Fibroblast of upper back skin (primary cell): ENCODE measurements around the gene SF3A2.
"Not testable (repeated sequence)": the region's sequence is repeated elsewhere in the genome, so short reads cannot be mapped to it uniquely, and the experiment has no call there.

Experiments used
- DNase-seq: peaks from one replicate; pipeline ENCODE4 v3.0.0-alpha.2; 2013

The SF3A2 gene, protein sequence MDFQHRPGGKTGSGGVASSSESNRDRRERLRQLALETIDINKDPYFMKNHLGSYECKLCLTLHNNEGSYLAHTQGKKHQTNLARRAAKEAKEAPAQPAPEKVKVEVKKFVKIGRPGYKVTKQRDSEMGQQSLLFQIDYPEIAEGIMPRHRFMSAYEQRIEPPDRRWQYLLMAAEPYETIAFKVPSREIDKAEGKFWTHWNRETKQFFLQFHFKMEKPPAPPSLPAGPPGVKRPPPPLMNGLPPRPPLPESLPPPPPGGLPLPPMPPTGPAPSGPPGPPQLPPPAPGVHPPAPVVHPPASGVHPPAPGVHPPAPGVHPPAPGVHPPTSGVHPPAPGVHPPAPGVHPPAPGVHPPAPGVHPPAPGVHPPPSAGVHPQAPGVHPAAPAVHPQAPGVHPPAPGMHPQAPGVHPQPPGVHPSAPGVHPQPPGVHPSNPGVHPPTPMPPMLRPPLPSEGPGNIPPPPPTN

GRCh38 chr19:2236314-2237050, at the start of gene SF3A2, which contains the start of gene PLEKHJ1:
SF3A2 (plus strand) TSS chr19:2236824; CDS start chr19:2243419, 6,595 bp downstream.
PLEKHJ1 (minus strand) TSS chr19:2236329; CDS start chr19:2236248, 81 bp downstream.
- peak; percentile 97 for DNase-seq

DNA sequence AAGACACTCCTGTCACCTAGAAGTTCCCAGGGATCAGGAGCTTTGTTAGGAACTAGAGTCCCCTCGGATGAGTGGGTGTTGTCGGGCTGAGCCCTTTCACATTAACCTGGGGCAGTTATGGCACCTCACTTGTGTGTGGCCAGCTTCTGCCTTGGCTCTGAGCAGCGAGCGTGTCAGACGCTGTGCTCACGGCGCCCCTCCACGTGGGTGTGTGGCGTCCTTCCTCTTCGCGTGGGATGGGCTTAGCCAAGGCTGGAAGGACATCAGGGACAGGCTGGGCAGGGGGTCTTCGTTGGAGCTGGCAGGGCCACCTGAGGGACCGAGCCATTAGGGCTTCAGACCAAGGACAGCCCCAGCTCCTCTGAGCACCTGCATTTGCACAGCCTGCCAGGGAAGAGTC, 49.5 kb upstream of the SF3A2 start:
- no peak for DNase-seq

DNA sequence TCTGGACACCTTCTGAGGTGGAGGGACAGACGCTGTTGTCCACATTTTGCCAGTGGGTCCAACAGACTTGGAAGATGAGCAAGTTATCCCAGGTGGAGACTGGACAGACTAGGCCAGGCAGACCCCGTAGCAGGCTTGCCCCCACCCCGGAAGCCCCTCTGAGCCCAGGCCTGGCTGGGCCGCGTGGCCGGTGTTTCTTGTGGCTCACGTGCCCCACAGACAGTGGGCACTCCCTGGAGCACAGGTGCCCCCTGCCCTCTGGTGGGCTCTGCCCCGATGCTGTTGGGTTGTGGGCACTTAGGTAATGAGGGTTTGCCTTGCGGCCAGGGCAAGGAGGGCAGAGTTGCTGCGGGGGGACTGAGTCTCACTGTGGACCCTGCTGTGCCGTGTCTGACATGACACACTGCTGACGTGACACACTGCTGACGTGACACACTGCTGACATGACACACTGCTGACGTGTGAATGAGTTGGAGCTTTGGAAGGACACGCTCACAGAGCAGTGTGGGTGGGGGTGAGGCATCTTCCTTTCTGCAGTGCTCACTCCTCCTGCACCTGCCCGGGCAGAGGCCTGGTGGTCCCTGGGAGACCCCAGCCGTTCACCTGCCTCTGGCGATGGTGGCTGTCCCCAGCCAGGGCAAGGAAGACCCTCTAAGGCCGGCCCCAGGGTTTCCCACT, 47.8 kb upstream of the SF3A2 start:
- DNase-seq = no peak

DNA sequence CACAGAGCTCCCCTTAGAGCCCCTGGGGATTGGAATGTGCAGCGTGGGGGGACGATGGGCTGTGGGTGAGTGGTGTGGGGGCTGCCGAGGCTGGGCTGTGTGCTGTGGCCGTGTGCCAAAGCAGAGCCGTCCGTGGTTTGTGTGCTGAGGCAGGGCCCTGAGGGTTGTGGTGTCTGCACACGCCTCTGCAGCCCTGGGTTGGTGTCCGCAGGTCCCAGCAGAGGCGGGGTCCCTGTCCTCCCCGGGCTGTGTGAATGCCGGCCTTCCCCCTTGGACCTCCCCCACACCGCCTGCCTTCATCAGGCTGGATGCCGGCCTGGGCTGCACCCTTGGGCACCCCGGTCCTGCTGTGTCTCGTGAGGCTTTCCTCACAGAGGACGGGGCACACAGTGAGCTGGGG, 46.7 kb upstream of the SF3A2 start:
- no peak for DNase-seq

DNA sequence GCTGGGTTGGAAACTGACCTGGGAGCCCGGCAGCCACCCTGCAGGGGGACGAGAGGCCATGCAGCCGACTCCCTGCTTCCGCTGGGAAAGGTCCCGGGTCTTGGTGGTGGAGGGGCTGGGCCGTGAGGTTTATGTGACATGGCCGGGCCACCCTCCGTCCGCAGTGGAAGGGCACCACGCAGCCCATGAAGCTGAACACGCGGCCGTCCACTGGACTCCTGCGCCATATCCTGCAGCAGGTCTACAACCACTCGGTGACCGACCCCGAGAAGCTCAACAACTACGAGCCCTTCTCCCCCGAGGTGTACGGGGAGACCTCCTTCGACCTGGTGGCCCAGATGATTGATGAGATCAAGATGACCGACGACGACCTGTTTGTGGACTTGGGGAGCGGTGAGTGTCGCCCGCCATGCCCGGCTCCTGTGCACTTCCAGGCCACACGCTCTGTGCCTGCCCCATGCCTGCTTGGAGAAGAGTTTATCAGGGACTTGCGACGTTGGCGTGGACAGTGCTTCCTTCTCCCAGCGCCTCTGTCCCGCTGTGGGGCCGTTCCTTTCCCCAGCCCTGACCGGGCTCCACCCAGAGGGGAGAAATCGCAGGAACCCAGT, 45.7 kb upstream of the SF3A2 start:
- no peak for DNase-seq

- no peak for DNase-seq
Observed at GRCh38 chr19:2191456-2192310, 44.9 kb upstream of the SF3A2 start.

DNA sequence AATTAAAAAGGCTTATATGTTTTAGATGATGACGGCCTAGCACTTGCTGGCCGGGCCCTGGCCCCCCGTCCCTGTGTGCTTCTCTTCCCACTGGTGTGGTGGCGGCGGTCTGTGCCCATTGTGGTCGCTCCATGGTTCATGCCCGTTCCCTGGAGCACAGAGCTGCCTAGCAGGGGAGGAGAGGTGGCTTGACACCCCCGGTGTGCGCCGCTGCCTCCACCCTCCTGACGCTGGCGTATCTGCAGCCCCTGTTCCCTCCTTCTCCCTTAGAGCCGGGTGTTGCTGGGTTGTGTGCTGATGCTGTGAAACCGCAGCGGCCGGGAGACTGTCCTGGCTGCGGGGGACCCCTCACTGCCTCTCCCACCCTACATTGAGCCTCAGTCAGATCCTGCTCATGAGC, 43.8 kb upstream of the SF3A2 start:
- no peak for DNase-seq

DNA sequence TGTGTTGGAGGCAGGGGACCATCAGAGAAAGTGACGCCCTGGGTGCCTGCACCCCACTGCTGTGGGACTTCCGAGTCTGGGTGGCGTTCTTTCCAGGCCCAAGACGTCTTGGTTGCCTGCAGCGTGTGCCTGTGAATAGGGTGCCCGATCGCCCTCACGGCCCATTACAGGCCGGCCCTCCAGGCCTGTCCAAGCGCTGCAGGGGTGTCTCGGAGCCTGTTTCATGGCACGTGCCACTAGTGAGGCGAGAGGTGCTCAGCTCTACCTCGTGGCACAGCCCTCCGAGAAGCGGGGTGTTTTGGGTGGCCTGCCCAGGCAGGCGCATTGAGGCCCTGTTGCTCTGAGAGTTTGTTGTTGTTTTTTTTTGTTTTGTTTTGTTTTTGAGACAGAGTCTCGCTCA, 42.8 kb upstream of the SF3A2 start:
- DNase-seq = no peak

- no peak for DNase-seq
Observed at GRCh38 chr19:2194513-2195078, 42.0 kb upstream of the SF3A2 start.

GRCh38 chr19:2195361-2195760, 41.3 kb upstream of the SF3A2 start:
- no peak for DNase-seq

DNA sequence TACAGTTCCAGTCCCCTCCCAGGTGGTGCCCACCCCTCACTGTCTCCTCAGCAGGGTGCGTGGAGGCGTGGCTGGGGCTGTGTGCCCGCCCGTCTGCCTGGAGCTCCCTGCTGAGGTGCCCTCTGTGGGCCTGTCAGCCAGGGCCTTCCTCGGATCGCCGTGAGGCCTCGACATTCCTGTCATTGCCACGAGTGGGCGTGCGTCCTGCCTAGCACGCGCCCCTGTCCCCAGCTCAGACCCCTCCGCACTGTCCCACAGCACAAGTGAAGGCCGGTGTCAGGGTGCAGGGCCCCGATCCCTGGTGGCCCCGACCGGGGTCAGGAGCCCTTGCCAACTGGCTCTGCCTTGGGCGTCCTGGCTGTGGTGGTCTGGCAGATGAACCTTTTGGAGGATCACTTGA, 40.7 kb upstream of the SF3A2 start:
- DNase-seq = no peak

DNA sequence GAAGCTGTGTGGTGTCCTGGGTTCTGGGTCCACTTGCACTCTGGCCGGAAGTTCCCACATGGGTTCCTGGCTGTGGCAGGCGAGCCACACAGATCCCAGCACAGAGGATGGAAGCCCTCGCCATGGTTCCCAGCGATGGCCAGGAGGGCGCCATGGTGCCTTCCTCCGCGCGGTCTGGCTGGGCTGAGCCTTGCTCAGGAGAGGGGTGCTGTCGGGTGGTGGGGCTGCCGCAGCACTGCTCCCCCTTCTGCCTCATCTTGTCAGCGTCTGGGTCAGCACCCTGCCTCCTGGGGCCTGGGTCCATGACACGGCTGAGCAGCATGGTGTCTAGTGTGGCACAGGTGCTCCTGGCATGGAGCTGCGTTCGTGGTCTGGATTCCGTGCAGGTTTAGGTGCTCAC, 39.4 kb upstream of the SF3A2 start:
- no peak for DNase-seq

- DNase-seq = no peak
Observed at GRCh38 chr19:2198317-2198716, 38.3 kb upstream of the SF3A2 start.

DNA sequence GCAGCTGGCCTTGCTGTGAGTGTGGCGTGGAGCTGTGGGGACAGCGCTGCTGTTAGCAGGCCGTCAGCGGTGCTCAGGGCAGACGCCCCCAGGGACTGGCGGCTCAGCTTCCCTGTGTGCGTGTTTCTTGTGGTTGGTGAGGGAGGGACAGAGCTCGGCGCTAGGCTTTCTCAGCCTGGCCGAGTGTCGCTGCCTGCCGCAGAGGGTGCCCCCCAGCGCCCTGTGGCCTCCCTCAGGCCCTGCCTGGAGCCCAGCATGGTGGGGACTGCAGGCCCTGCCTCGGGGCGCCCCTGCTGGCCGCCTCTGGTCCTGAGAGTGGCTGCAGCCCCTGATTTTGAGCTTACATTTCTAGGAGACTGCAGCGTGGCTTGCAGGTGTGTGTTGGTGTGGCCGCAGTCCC, 37.4 kb upstream of the SF3A2 start:
- no peak for DNase-seq

DNA sequence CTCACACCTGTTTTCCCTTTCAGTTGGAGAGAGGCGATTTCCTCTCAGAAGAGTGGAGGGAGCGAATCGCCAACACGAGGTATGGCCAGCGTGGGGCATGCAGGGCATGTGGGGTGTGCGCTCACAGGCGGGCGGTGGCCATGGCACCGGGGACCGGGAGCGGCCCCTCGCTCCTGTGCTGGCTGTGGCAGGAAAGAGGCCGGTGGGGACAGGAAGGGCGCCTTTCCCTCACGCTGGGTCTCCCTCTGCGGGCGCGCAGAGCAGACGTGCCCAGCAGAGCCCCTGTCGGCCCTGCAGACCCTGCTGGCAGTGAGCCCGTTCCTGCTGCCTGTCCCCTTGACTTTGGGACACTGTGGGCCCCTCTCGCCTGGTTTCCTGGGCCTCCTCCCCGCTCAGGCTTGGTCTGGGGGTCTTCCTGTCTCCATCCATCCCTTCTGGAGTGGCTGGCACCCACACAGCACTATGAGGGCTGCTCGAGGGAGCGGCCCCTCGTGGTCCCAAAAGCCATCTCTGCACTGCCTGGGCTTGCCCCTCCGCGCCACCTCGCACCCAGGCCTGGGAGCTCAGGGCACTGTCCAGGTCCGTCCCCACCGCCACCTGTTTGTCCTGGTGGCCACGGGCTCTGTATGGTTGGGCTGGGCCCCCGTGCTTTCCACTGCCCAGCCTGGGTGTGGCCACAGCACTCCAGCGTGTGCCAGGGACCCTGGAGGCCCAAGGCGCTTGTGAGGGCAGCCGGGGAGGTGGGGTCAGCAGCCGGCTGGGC, 36.6 kb upstream of the SF3A2 start:
- no peak for DNase-seq

- not testable (repeated sequence) for DNase-seq
Observed at GRCh38 chr19:2200624-2201294, 35.9 kb upstream of the SF3A2 start.

DNA sequence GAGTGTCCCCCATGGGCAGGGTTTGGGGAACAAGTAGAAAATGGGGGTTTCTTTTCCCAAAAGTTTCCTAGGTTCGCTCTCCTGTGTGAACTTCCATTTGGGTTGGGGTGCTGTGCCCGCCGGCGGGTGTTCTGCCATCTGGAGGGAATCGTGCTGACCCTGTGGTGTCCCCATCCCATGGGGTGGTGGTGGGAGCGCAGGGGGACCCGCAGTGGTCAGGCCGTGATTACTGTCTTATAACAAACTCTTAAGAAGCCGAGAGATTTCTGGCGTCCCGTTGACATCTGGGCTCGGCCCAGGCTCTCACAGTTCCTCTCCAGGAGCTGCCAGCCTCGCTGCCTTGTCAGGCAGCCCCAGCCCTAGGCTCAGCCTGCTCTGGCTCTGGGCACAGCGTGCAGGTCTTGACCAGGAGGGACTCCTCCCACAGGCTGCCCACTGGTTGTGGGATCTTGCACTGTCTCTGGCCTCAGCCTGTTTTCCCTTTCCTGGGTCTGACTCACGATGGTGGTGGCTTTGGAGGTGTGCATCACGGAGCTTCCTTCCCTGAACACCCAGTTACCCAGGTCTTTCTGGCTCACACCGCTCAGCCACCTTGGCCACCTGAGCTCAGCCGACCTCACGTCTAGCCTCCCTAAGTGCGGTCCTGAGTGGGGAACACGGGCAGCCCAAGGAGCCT, 35.0 kb upstream of the SF3A2 start:
- no peak for DNase-seq

- DNase-seq = no peak
Observed at GRCh38 chr19:2202366-2202765, 34.3 kb upstream of the SF3A2 start.

GRCh38 chr19:2207008-2207407, 29.6 kb upstream of the SF3A2 start:
- no peak for DNase-seq
